ENCODE results near the gene TNFRSF1A. TPM values are rescaled to one million over a fixed set of nuclear protein-coding genes. Genes with fewer than 3 reads are reported as not detected.

TNFRSF1A gene
- total and polyA plus RNA-seq, 2 of the 13 experiments (the other 11 are each of a cell fraction or from before 2014, with no cell fraction given), result 41.5 to 61.2 TPM

- peak; percentile 83 for TF ChIP-seq ARID5B (CRISPR knock-in tag; IDR thresholded peaks at IDR 0.05)
- TF ChIP-seq ZNF614 (CRISPR knock-in tag; IDR thresholded peaks at IDR 0.05; ENCODE audit: borderline replicate concordance), result peak; percentile 27; the same call in 1 of the 2 replicates
- 0 out of 2 replicates have a peak, but pooled peaks have one; percentile 23 for TF ChIP-seq SMYD3 (CRISPR knock-in tag; IDR thresholded peaks at IDR 0.05)
- peak; percentile 92 for TF ChIP-seq TEAD3 (CRISPR knock-in tag; optimal IDR thresholded peaks at IDR 0.05; ENCODE audit: borderline replicate concordance)
- peak; percentile 80 for TF ChIP-seq PATZ1 (CRISPR knock-in tag; IDR thresholded peaks at IDR 0.05)
- no peak for TF ChIP-seq PAF1 (CRISPR knock-in tag; IDR thresholded peaks at IDR 0.05)
- TF ChIP-seq HMG20A (CRISPR knock-in tag; IDR thresholded peaks at IDR 0.05; ENCODE audit: borderline replicate concordance), result peak; percentile 63; the same call in 1 of the 2 replicates
- TF ChIP-seq AFF4 (CRISPR knock-in tag; IDR thresholded peaks at IDR 0.05), result peak; percentile 44; the same call in 1 of the 2 replicates
- TF ChIP-seq DBP (CRISPR knock-in tag; IDR thresholded peaks at IDR 0.05; ENCODE audit: not compliant biosample characterization), result no peak
- TF ChIP-seq THAP7 (CRISPR knock-in tag; IDR thresholded peaks at IDR 0.05), result no peak
- peak; percentile 13; the same call in 1 of the 2 replicates for TF ChIP-seq ARID4A (CRISPR knock-in tag; IDR thresholded peaks at IDR 0.05; ENCODE audit: borderline replicate concordance)
- TF ChIP-seq TBX2 (CRISPR knock-in tag; IDR thresholded peaks at IDR 0.05; ENCODE audit: borderline replicate concordance), result peak; percentile 81
Measured at GRCh38 chr12:6372403-6373003, 30.6 kb upstream of the TNFRSF1A start (continued).
